NCI-H1417 treated with DMSO at 0.1 percent for 48 hours (cell line): ENCODE measurements around the gene TSPAN9.

ENCODE experiments used
- DNase-seq: peaks from one replicate; lab custom pipeline; 2025; lab: John Stamatoyannopoulos, UW

TSPAN9 gene

GRCh38 chr12:3187846-3188770 is 110.9 kb downstream of the TSPAN9 start:
- no peak for DNase-seq

- DNase-seq = no peak
Observed at GRCh38 chr12:3189282-3189681, 112.1 kb downstream of the TSPAN9 start.

GRCh38 chr12:3190101-3190500 is 112.9 kb downstream of the TSPAN9 start:
- DNase-seq = no peak

DNA sequence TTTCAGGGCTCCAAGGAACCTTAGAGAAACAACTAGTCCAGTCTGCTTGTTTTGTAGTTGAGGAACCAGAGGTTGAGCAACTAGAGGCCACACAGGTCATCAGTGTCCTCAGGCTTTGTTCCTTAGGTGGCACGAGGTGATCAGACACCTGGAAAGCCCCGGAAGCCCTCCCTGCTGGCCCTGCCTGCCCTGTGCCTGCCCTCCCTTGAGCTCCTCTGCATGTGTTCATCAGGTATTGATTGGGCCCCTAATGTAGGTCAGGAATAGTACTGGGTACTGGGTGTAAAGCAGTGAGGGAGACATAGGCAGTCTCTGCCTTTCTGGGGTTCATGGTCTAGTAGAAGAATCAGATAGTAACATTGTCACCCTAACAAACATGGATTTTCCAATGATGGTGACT is 114.3 kb downstream of the TSPAN9 start:
- DNase-seq = no peak

GRCh38 chr12:3192221-3192620 is 115.0 kb downstream of the TSPAN9 start:
- DNase-seq = no peak

DNA sequence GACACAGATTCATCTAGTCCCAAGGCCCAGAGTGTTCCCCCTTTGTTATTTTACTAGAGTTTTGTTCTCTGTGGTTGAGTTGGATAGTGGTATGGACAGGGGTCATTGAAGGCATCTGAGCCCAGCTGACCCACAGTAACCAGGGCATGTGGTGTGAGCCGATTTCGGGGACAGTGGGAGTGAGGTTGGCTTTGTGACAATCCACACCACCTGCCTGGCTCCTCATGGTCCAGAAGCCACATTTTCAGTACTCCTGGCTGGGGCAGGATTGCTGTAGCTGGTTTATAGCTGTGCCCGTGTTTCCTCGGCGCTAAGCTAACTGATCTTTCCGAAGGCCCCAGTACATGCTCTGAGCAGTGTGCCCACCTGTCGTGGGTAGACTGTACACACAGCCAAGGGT is 116.0 kb downstream of the TSPAN9 start:
- no peak for DNase-seq

DNA sequence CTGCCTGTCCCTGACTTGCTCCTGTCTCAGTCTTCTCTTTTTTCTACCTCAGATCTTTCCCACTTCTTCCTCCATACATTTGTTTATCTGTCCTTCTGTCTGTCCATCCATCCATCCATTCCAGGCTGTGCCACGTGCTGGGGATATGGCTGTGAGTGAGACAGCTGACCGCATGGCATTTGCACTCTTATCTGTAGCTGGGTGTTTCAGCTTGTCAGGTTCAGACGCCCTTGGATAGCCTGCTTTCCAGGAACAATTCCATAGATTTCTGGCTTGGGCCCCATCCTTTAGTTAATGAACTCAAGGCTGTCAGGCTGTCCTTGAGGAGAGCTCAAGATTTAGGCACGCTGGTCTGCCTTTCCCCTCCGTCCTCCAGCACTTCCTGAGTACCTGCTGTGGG is 116.6 kb downstream of the TSPAN9 start:
- no peak for DNase-seq

DNA sequence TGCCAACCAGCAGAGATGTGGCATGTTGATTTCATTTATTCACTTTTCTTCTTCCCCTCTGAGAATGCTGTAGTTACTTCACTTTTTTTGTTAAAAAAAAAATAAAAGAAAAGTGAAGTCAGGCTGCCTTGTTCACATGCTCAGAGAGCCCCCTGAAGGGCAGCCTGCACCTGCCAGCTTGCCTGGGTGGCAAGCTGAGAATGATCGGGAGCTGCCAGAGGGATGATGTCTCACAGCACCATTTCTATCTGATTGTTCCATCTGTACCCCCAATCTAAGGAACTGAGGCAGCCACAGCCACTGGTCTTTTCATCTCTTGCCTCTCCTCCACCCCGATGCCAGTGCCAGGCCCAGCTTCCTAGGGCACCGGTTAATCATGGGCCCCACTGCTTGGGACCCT is 118.2 kb downstream of the TSPAN9 start:
- DNase-seq = no peak

DNA sequence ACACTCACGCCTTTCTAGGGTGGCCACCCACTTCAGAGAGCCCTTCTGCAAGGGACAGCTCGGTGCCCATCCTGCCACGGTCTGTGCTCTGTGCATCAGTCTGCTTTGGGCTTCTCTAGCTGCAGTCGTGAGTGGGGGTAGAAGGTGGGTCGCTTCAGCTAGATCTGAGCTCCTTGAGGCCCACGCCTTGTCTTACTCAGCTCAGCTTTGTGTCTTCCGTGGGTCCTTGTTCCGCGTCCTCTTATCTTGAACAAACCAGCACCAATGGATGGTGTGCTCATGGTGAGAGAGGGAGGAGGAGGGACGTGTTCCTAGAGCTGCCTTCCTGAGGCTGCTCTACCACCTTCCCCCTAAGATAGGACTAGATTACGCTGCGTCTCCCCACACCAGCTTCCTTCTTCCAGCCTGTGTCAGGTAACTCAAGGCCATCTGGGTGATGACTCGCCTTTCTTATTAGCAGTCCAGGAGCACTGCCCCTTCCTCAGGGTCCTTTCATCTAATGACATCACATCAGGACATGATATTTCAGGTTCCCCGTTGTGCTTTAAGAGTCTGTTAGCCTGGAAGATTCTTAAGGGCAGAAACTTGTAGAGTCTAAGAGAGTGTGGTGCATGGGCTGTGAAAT is 118.8 kb downstream of the TSPAN9 start:
- no peak for DNase-seq

- DNase-seq = no peak
Observed at GRCh38 chr12:3196488-3196887, 119.3 kb downstream of the TSPAN9 start.

DNA sequence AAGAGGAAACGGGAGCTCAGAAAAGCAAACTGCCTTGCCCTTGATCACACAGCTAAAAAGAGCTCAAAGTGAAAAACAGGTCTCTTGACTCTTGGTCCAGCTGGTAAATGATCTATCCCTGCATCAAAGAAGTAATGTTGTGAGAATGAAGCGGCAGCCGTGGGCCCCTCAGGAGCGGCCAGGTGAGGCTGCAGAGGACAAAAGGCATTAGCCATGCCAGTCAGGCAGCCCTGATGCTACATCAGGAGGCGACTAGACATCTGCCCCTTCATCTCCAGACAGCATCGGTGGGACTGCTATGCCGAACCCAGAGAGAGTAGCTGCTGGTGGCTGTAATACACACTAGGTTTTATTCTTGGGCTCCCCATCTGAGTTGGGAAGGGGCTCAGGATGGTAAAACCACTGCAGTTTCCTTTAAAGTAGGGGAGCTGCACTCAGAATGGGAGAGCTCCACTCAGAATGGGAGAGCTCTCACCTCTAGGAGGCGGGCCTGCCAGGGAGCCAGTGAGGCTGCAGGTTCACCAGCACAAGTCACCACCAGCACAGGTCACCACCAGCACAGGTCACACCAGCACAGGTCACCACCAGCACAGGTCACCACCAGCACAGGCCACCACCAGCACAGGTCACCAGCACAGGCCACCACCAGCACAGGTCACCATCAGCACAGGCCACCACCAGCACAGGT is 120.1 kb downstream of the TSPAN9 start:
- DNase-seq = no peak

DNA sequence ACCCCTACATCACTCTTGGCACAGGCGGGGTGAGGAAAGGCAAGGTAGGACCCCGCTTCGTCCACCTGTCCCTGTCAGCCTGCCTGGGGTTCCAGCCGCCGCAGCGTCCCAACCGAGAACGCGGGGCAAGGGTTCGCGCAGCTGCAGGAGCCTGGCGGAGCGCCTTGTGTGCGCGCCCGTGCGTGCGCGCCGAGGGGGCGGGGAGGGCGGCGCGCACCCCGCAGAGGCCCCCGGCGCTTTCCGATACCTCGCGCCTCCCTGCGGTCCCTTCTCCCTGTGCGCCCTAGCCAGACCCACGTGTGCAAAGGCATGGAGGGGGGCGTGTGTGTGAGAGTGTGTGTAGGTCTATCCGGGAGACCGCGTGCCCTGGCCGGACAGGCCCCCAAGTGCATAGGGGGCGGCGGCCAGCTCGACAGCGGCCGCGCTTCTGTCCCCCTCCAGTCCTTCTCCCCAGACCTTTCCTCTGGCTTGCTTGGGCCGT is 122.4 kb downstream of the TSPAN9 start:
- DNase-seq = no peak

- no peak for DNase-seq
Observed at GRCh38 chr12:3200032-3200617, 122.9 kb downstream of the TSPAN9 start.

DNA sequence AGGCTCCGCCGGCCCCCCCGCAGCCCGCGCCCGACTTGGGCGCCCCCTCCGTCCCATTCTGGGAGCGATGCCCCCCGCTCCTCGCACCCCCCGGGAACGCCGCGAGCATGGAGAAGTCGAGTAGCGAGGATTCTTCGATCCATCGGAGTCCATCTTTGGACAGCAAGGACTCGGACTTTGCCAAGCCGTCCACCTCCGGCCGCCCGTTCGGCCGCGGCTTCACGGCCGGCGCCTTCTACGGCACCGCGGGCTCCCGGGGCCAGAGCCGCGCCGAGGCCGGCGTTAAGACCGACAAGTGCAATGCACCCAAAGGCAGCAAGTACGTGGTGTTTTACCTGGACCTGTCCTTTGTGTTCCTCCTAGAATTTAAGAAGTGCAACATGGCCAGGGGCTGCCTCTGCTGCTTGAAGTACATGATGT is 123.6 kb downstream of the TSPAN9 start:
- DNase-seq = no peak

DNA sequence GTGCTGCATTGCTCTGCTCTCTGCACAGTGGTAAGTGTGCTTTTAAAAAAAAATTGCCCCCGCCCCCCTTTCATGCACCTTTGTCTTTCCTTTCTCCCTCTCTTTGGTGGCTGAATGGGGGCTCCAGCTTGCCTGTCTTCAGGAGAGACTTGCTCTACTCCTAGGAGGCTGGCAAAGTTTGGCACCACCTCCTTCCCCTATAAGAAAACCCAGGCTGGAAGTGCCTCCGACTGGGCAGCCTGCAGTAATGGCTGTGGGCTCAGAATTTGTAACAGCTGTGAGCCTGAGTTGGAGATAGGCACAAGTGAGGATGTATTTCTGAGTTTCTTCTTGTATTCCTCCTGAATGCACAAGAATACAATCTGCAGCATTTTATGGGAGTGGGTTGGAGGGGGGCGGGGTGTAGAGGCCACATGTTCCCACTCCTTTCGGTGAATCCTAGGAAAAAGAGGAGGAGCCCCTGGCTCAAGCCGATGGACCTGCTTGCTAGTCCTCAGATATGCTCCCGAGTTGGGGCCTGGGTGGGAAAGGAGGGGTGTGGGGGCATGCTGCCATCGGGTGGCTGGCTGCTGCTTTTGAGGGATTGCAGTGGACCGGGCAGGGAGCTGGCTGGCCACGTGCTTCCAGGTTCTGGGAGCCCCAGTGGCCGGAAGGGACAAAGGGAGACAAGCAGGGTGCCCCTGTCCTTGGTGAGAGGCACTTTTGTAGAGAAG is 124.3 kb downstream of the TSPAN9 start:
- DNase-seq = no peak

DNA sequence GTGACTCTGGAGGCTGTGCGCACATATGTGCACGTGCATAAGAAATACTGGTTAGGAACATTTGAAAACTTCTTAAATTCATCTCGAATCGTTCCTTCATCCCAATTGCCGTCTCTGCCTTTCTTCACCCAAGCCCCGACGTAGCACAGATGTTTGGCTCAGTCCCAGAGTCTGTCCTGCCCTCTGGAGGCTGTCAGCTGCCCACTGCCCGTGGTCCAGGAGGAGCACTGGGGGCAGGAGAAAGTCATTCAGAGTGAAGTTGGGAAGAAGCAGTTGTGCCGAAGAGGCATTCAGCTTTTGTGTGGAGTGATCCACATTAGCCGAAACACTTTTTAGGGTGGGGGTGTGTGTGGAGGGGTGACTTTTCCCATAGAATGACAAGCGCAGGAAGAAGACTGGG is 124.9 kb downstream of the TSPAN9 start:
- no peak for DNase-seq

DNA sequence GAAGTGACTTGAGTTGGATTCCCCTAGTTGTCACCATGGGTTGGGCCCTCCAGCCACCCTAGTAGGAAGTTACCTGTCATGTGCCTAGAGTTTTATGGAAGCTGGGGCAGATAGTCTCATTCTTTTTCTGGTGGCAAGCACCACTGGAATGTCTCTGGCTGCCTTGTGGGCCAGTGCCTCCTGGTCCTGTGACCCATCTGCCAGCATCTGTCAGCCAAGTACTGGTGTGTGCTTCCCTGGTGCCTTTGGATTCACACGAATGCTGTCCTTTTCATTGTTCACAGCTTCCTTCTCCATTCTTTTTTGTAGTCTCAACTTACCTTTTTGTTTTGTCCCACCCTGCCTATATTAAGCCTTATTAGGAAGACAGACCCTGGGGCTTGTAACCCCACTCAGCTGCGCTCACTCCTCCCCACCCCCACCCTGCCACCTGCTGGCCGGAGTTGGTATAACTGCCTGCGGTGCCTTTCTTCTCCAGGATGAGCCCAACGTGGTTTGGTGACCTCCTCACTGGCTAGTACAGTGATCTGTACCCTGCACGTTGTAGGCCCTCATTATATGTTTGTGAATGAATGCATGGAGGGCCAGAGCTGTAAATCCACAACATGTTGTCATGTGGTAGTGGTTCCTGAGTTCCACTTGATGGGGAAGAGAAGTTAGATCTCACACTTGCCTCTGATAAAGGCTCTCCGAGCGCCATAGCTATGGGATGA is 125.7 kb downstream of the TSPAN9 start:
- no peak for DNase-seq

- DNase-seq = no peak
Observed at GRCh38 chr12:3203713-3204112, 126.5 kb downstream of the TSPAN9 start.

- peak; percentile 83 for DNase-seq
Observed at GRCh38 chr12:3204143-3204542, 127.0 kb downstream of the TSPAN9 start.

- peak; percentile 57 for DNase-seq
Observed at GRCh38 chr12:3204730-3205531, 127.8 kb downstream of the TSPAN9 start.
